ENCODE results near the gene CTNNBL1. TPM values are rescaled to one million over a fixed set of nuclear protein-coding genes. Genes with fewer than 3 reads are reported as not detected.

CTNNBL1 gene
- total and polyA plus RNA-seq, 8 donors, result 10.5 to 148 (median 42.0) TPM

DNA sequence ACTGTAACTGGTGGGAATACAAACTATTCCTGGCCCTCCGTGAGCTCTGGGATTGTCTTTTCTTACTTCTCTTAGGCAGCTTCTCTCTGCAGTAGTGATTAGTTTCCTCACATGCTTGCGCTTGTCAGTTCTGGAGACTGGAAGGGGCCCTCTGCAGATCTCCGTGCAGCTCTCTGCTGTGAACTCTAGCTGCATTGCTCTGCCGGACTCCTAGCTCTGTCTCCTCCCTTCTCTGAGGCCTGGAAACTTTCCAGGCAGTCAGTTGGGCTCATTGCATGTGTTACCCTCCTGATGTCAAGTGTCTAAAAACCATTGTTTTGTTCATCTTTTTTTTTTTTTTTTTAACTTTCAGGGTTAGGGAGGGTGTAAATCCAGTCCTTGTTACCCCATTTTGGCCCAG, 102.3 kb downstream of the CTNNBL1 start:
- Histone ChIP-seq H3K36me3 (peaks cover 12 to 74% (median 60%) of the 10 kb centered on the region in 4 donors), H3K9me3 (no peaks in the 10 kb centered on the region), H3K27ac (no peak overlapping the region), H3K4me3 (no peak overlapping the region), H3K4me1 (no peaks in the 10 kb centered on the region), H3K27me3 (no peaks in the 10 kb centered on the region)
- WGBS, 5 donors, result 90 to 99% (median 95%) methylated on average over 4 of the region's 4 CpGs
- intact Hi-C loops (cut with DNase I; ENCODE audit: low total_unique reads), result no loop called here
- TF ChIP-seq POLR2AphosphoS5 (IDR thresholded peaks at IDR 0.05) (no peak), EP300 (IDR thresholded peaks at IDR 0.05) (no peak), CTCF (IDR thresholded peaks at IDR 0.05) (no peak), POLR2A (IDR thresholded peaks at IDR 0.05) (no peak)
- no peak for DNase-seq

GRCh38 chr20:37796733-37797132, 102.9 kb downstream of the CTNNBL1 start:
- Histone ChIP-seq H3K4me3 (no peak overlapping the region), H3K27ac (no peak overlapping the region), H3K27me3 (no peaks in the 10 kb centered on the region), H3K9me3 (no peaks in the 10 kb centered on the region), H3K36me3 (peaks cover 12 to 68% (median 54%) of the 10 kb centered on the region in 4 donors), H3K4me1 (no peaks in the 10 kb centered on the region)
- 80 to 91% (median 87%) methylated on average over 7 of the region's 7 CpGs for WGBS, 5 donors
- TF ChIP-seq EP300 (IDR thresholded peaks at IDR 0.05), result no peak
- TF ChIP-seq POLR2A (IDR thresholded peaks at IDR 0.05), result no peak
- no peak for TF ChIP-seq CTCF (IDR thresholded peaks at IDR 0.05)
- TF ChIP-seq POLR2AphosphoS5 (IDR thresholded peaks at IDR 0.05), result no peak
- no peak for DNase-seq
- intact Hi-C loops (cut with DNase I; ENCODE audit: low total_unique reads), result no loop called here

GRCh38 chr20:37797669-37798175, 103.9 kb downstream of the CTNNBL1 start:
- no peaks in the 10 kb centered on the region for H3K27me3 ChIP-seq
- no peaks in the 10 kb centered on the region for H3K9me3 ChIP-seq
- WGBS, 5 donors, result 82 to 92% (median 87%) methylated on average over 4 of the region's 4 CpGs
- no peak overlapping the region for H3K27ac ChIP-seq
- TF ChIP-seq POLR2AphosphoS5 (IDR thresholded peaks at IDR 0.05) (no peak), CTCF (IDR thresholded peaks at IDR 0.05) (no peak), POLR2A (IDR thresholded peaks at IDR 0.05) (no peak), EP300 (IDR thresholded peaks at IDR 0.05) (no peak)
- no peak overlapping the region for H3K4me3 ChIP-seq
- DNase-seq, result no peak
- intact Hi-C loops (cut with DNase I; ENCODE audit: low total_unique reads), result no loop called here
- H3K4me1 ChIP-seq, result no peaks in the 10 kb centered on the region
- H3K36me3 ChIP-seq, result peaks cover 12 to 59% (median 47%) of the 10 kb centered on the region in 4 donors

GRCh38 chr20:37798312-37798711, 104.5 kb downstream of the CTNNBL1 start:
- Histone ChIP-seq H3K36me3 (peaks cover 18 to 63% (median 52%) of the 10 kb centered on the region in 4 donors), H3K9me3 (no peaks in the 10 kb centered on the region), H3K27ac (no peak overlapping the region), H3K4me3 (no peak overlapping the region), H3K27me3 (no peaks in the 10 kb centered on the region), H3K4me1 (no peaks in the 10 kb centered on the region)
- TF ChIP-seq EP300 (IDR thresholded peaks at IDR 0.05) (no peak), POLR2A (IDR thresholded peaks at IDR 0.05) (no peak), POLR2AphosphoS5 (IDR thresholded peaks at IDR 0.05) (no peak), CTCF (IDR thresholded peaks at IDR 0.05) (no peak)
- 82 to 94% (median 86%) methylated on average over 2 of the region's 2 CpGs for WGBS, 5 donors
- DNase-seq, result no peak
- intact Hi-C loops (cut with DNase I; ENCODE audit: low total_unique reads), result no loop called here

Data from stomach (tissue), 9 donors.